H1 (cell line): ENCODE measurements around the gene SERPINB6. TPM values are rescaled to one million over a fixed set of nuclear protein-coding genes. Genes with fewer than 3 reads are reported as not detected.

Experiments
- EZH2 ChIP-seq: fragments of 200-600 bp; sonication (generic); IDR thresholded peaks from 2 replicates; pipeline ENCODE4 v1.7.1; 2012; ENCODE audit warnings: low read depth, mild to moderate bottlenecking, moderate library complexity, low read length, inconsistent platforms; ENCODE audit not compliant: severe bottlenecking
- NANOG ChIP-seq: IDR thresholded peaks from 2 replicates; pipeline ENCODE4 v1.6.1; 2011; ENCODE audit warnings: low read length, low read depth, mild to moderate bottlenecking, inconsistent platforms; ENCODE audit not compliant: insufficient read depth, poor library complexity, severe bottlenecking
- POLR2A ChIP-seq, 2 experiments: IDR thresholded peaks; 1 replicate in 1 of 2; 2 replicates in 1 of 2; pipeline ENCODE4 v1.6.1; 2011; ENCODE audit warnings: low read depth in 2 of 2, low read length in 2 of 2, mild to moderate bottlenecking in 2 of 2; ENCODE audit errors: control extremely low read depth in 1 of 2
- RBBP5 ChIP-seq: IDR thresholded peaks from 2 replicates; pipeline ENCODE4 v1.7.1; 2012; ENCODE audit warnings: low read depth, mild to moderate bottlenecking, inconsistent platforms, low read length, moderate library complexity, borderline replicate concordance
- RXRA ChIP-seq: IDR thresholded peaks from 2 replicates; pipeline ENCODE4 v1.6.1; 2011; ENCODE audit warnings: low read depth, mild to moderate bottlenecking, low read length, moderate library complexity; ENCODE audit not compliant: insufficient read depth
- SP2 ChIP-seq: IDR thresholded peaks from 2 replicates; pipeline ENCODE4 v1.6.1; 2012; ENCODE audit warnings: mild to moderate bottlenecking, low read length, inconsistent platforms
- ZNF274 ChIP-seq: IDR thresholded peaks from 2 replicates; pipeline ENCODE4 v1.7.0; 2012; ENCODE audit warnings: low read length, borderline replicate concordance; ENCODE audit errors: extremely low read depth
- polyA plus RNA-seq, 7 experiments: library from polyadenylated mRNA; depleted of rRNA in 3 of 7; stranded (reverse) in 5 of 7; unstranded in 2 of 7; fragments of >200 nt in 5 of 7; fragments of 200-250 nt in 2 of 7; gene quantifications; 1 replicate in 5 of 7; 2 replicates in 1 of 7; 4 replicates in 1 of 7; pipeline versions ENCODE4 v1.2.1 to v1.2.3, GENCODE V29; 2011 to 2013; ENCODE audit warnings: missing spikeins in 2 of 7, mixed read lengths in 2 of 7
- total RNA-seq: library from RNA; stranded (reverse); fragmentation: NEBNext Ultra II Directional; extraction: Animal tissue kit (Norgen Biotek cat#: 25700); gene quantifications from 2 replicates; pipeline ENCODE4 v1.2.1, GENCODE V29; 2021

Gene SERPINB6
- total and polyA plus RNA-seq, 2 of the 8 experiments (the other 6 are each of a cell fraction or from before 2014, with no cell fraction given), result 27.2 to 29.4 TPM

DNA sequence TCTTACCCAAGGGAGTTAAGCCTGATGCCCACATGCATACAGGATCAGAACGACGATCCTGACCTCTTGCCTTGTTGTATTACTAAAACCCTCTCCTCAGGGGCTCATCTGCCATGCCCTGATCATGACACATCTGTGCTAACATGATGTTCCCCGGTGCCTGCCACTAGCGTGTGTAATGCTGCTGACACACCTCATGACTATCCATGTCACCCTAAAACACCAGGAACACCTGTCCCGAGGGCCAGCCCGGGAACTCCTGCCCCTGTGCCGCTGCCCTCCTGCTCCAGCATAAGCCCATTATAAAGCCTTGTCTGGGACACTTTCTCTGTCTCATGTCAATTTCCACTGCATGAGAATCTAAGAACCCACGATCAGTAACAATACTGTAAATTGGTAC lies 7.6 kb downstream of the SERPINB6 start (continued):
- TF ChIP-seq RXRA, result no peak
- TF ChIP-seq POLR2A (IDR thresholded peaks at IDR 0.05; ENCODE audit: control extremely low read depth in 1 of 2, low read depth in 2 of 2, low read length in 2 of 2), result no peak
- TF ChIP-seq SP2, result no peak
- TF ChIP-seq ZNF274, result no peak
- TF ChIP-seq NANOG, result no peak
- TF ChIP-seq RBBP5, result no peak
- no peak for TF ChIP-seq EZH2
